Stimulated activated CD4-positive, alpha-beta T cell treated with anti-CD3 and anti-CD28 coated beads, Interleukin-12 subunit alpha, Interleukin-12 subunit beta, amount 100 ng/mL, for 4 hours (primary cell): ENCODE results near the gene ITK.

Source experiments
- DNase-seq: peaks from one replicate; pipeline ENCODE4 v3.0.0-alpha.2; 2020

The ITK gene

DNA sequence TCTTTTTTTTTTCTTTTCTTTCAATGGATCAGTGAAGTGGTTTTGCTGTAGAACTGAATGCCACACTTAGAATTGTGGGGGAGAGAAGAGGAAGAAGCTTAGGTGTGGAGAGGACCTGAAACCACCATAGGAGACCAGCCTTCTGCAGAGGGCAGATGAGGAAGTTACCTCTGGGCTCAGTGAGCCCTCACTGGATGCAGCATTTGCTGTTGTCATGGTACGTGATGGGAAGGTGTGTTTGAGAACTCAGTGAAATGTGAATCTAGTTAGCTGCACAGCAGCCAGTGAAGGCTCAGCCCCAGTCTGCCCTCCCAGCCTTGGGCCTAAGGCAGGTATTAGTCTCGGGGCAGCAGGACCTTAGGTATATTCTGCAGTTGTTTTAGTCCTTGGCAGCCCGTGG, 102.8 kb downstream of the ITK start:
- DNase-seq: no peak

DNA sequence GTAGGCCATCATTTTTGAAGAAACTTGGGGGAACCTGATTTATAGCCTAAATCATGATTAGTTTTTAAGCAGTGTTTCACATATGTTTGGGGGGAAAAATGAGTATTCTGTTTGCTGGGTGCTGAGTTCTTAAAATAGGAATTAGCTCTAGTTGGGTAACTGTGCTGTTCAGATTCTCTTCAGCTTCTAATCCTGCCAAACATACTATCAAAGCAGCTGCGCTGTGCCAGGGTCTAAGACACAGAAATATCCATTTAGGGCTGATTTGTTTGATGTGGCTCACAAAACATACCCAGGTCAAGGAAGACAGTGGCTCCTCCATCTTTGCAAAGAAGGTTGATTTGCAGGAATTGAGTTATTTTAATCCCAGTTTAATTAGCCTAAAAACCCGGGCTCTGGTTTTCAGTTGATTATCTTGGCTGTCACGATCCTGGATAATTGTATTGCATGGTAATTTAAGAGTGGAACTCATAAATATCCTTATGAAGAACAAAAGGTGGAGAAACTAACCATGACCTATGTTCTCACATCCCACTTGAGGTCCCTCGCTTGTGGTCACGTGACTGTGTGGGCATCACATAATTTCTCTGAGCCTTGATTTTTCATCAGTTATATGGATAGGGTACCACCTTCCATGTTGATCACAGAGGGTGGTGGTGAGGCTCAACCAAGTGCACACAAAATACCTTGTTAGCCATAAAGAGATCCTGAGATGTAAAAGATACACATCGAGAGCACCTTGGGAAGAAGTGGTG, 104.0 kb downstream of the ITK start:
- DNase-seq: no peak

DNA sequence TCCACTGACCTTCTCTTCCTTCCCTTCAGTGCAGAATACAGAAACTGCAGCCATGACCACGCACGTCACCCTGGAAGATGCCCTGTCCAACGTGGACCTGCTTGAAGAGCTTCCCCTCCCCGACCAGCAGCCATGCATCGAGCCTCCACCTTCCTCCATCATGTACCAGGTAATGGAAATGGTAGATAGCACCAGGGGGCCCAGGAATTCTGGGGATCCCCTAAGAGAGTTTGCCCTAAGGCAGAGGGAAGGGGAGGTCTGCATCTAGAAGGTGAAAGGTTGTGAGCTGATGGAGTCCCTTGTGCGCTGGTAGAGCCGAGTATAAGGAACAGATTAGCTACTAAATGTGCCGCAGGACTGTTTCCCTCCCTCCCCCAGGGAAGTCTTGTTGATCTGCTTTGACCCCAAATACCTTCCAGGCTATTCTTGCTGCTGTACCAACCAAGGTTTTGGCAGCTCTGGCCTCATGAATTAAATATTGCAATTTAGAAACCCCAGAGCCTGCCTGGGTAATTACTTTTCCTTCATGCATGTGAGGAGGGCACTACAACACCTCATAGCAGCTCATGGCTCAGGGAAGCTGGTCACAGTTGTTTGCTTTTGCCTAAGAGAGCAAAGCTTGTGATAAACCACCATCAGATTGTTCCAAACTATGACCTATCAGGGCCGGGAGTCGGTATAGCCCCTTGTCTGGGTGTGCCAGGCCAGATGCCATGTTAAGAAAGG, 104.8 kb downstream of the ITK start:
- DNase-seq: no peak

DNA sequence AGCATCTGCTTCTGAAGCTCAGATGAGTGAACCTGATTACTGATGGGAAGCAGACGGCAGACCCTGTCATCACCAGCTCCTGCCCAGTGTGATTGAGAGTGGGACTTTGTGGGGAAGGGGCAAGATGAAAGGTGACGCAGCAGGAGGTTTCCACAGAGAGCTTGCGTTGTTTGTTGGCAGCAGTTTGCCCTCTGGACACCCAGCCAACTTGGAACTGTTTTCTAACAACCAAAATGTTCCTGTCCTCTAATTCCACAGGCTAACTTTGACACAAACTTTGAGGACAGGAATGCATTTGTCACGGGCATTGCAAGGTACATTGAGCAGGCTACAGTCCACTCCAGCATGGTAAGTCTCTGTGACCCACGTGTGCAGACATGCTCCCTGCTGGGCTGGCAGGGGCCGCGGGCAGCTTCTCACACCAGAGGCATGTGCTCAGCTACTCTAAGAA, 106.1 kb downstream of the ITK start:
- no peak for DNase-seq

DNA sequence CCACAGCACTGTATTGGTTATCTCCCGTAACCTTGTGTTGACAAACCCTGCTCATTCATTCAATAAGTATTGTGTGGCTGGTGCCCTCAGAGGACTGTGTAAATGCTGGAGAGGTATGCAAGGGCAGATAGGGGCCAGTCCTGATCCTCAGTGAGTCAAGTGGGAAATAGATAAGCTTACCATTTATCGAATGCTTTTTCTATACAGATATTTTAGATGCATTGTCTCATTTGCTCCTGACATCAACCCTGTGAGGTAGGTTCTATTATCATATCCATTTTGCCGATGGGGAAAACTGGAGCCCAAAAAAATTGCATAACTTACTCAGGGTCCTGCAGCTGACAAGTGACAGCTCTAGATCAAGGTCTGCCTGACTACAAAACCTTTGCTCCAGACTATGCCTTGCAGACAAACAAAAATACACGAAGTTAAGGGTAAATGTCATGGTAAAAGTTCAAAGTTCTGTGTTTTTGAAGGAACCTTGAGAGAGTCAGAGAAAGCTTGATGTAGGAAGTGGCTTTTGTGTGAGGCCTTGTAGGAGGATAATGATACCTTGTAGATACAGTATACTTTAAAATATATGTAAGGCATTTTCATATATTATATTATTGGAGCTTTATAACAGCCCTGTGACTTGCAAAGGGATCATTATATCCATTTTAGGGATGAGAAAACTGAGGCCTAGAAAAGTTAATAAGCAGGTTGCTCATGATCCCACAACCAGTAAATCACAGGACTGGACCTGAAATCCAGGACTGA, 107.9 kb downstream of the ITK start:
- no peak for DNase-seq

DNA sequence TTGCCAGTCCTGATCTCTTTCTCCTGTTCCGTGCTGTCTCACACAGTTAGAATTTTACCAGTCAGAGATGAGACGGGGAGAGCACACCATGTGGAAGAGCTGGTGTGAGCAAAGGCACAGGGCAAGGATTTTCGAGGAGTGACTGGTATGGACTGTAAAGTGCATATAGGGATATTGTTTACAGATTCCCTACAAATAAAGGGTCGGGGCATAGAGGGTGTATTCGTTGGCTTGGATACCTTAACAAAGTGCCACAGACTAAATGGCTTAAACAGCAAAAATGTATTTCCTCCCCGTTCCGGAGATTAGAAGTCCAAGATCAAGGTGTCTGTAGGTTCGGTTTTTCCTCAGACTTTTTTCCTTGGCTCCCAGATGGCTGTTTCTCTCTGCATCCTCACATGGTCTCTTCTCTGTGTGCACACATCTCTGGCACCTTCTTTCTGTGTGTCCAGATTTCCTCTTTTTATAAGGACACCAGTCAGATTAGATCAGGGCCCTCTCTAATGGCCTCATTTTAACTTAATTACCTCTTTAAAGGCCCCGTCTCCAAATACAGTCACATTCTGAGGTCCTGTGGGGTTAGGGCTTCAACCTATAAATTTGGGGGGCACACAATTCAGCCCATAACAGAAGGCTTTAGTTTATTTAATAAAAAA, 108.7 kb downstream of the ITK start:
- no peak for DNase-seq

DNA sequence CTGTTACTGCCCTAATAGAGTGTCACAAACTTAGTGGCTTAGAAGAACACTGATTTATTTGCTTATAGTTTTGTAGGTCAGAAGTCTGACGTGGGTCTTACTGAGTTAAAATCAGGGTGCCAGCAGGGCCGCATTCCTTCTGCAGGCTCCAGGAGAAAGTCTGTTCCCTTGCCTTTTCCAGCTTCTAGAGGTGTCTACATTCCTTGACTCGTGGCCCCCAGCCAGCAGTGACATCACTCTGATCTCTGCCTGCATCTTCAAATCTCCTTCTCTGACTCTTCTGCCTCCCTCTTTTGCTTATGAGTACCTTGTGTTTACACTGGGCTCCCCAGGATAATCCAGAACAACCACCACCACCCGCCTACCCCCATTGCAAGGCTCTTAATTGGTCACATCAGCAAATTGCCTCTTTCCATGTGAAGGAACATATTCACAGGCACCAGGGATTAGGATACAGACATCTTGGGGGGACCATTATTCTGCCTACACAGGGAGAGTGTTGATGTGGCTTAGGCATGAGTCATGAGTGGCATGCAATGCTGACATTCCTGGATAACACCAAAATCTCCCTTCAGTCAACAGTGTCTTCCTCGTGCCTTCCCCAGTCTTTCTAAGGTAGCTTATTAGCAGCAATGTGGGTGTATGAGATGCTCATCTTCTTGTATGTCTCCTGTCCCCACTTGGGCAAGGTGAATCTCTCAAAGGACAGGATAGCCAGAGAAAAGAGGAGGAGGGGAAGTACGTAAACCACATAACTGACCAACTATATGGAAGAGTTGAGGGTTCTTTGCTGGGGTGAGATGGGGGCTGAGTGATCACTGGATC, 109.7 kb downstream of the ITK start:
- no peak for DNase-seq

DNA sequence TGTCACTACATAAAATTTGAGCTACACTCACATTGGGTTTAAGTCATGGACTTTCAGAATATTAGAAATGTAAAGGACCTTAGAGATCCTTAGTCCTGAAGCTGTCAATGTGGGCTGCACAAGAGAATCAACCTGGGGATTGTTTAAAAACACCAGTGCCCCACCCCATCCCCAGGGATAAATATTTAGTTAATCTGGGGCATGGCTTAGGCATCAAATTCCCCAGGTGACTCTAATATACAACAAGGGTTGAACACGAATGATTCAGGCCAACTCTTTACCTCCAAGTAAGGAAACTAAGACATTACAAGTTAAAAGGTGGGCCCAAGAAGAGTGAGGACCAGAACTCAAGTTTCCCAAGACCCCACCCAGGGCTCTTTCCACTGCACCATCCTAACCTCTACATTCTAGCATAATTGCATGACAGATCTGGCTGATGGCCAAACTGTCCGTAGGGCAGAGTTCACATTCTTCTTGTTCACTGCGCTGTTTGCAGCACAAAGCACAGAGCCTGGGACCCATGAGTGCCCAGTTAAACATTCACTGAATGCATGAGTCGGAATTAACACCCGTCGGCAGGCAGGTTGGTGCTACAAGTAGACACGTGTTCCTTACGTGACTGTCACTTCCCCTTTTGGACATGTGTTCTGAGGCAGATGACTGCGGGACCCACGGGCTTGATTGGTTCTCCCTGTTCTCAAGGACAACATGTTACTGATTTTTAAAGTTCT, 110.5 kb downstream of the ITK start:
- no peak for DNase-seq

DNA sequence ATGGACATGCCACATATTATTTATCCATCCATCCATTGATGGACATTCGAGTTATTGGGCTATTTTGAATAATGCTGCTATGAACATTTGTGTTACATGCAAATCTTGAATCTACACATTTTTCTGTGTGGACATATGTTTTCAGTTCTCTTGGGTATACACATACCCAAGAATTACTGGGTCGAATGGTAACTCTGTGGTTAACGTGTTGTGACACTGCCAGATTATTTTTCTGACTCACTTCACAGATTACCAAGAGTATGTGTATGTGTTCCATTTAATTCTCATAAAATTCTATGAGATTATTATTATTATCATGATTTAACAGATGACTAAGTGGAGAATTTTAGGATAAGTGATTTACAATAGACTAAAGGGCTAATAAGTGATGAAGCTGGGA, 112.0 kb downstream of the ITK start:
- DNase-seq: no peak

DNA sequence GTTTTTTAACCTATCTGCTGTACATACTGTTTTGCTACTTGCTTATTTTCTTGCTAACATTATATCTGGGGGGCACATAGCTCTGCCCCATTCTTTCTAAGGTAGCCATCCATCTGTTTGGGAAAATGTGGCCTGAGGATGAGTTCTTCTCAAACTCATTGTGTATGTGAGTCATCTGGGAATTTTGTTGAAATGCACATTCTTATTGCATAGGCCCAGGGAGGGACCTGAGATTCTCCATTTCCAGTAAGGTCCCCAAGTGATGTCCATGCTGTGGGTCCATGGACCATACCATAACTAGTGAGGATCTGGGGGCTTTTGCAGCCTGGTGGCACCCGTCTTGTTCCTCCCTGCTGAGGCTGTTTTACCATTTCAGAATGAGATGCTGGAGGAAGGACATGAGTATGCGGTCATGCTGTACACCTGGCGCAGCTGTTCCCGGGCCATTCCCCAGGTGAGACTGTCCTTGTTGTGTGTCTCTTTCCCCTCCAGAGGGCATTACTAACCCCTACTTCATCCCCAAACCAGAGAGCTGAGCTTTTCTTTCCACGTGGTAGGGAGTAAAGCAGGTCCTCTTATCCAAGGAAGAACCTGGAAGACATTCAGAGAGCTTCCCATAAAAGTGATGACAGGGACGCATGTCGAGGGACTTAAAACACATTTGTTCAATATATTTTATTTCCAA, 113.9 kb downstream of the ITK start:
- DNase-seq: no peak

DNA sequence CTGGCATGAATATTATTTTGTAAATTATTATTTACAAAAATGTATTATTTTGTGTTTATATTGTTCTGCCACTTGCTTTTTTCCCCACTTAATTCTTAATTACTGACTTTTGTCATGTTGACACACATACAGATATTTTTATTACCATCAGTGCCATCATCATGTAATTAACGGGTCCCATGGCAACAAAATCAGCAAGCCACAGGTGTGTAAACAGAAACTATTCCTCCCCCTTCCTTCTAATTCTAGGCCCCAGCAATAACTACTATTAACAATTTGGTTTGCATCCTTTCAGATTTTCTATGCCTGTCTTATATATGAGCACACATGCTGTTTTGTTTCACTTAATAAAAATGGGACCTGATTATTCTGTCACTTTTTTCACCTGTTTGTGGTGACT, 114.6 kb downstream of the ITK start:
- DNase-seq: no peak

DNA sequence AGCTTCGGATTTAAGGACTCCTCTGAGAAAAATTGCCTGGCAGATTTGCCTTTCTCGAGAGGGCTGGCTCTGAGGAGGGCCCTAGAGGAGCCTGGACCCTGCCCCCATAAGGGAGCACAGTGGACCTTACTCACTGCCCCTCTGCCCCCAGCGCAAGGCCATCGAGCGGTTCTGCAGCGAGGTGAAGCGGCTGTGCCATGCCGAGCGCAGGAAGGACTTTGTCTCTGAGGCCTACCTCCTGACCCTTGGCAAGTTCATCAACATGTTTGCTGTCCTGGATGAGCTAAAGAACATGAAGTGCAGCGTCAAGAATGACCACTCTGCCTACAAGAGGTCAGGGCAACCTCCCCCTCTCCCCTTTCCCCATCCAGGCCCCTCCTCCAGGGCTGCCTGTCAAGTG, 119.9 kb downstream of the ITK start:
- no peak for DNase-seq

DNA sequence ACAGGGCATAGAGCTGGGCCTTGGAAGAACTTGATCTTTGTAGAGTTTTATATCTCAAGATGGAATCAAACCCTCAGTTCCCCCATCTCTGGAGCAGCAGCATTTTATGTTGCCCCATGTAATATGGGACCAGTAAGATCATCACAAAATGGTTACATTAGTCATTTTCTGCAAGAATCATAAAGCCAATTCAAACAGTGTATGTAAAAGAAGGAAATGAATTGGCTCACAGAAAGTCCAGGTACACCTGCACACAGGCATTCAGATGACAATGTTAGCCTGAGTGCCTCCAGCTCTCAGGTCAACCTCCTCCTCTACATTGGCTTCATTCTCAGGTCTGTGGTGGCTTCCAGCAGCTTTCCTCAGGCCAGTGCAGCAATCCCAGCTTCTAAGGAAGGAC, 120.4 kb downstream of the ITK start:
- DNase-seq: no peak

DNA sequence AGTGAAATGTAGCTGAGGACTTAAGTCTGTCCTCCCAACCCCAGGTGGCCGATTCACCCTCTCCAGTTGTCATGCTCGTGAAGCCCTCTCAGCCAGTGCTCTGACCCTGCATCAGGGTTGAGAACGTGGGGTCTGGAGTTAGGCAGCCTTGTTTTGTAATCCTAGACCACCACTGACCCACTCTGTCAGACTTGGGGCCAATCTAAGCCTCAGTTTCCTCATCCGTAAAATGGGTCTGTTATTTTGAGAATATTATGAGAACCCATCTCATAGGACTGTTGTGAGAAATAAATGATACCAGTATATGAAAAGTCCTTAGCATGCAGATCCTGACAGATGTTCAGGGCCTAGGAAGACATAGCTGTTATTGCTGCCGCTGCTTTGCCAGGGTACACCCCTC, 122.4 kb downstream of the ITK start:
- no peak for DNase-seq

DNA sequence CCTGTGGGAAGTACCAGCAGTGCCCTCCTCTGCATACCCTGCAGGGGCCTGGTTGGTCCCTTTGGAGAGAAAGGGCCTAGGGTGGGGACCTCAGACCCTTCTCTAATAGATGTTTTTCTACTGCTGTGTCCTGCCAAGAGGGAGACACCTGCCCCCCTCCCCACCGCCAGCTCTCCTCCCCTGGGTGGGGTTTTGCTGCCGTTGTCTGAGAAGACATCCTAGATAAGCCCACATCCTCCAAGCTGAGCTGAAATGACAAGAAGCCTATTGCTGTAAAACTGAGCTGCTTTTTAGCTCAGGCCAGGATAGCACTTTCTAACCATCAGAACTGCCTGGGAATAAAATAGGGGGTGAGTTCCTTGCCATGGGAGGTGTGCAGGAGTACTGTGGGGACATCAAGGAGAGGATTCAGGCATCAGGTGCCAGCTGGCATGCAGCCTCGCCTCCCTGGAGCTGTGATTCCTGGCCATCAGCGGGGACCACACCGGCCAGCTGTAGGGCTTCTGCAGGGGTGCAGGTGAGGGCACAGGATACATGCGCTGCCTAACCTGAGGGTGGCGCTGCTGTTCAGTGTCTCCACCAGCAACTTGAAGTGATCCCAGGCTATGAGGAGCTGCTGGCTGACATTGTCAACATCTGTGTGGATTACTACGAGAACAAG, 123.2 kb downstream of the ITK start:
- DNase-seq: no peak
